Muscle of leg (tissue), 11 donors: ENCODE measurements around the gene SYTL1. TPM values are rescaled to one million over a fixed set of nuclear protein-coding genes. Genes with fewer than 3 reads are reported as not detected.

Experiments used
- DNase-seq: peaks from one replicate; pipeline ENCODE4 v3.0.0; 2013
- H3K27ac ChIP-seq: one replicate; pipeline ENCODE4 v1.5.1; 2013; ENCODE audit warnings: mild to moderate bottlenecking, low read length, control low read depth
- H3K27me3 ChIP-seq: one replicate; pipeline ENCODE4 v1.6.1; 2013; ENCODE audit warnings: low read length; ENCODE audit not compliant: control insufficient read depth, insufficient read depth
- H3K36me3 ChIP-seq: one replicate; pipeline ENCODE4 v1.6.1; 2013; ENCODE audit warnings: low read length; ENCODE audit not compliant: control insufficient read depth, insufficient read depth
- H3K4me1 ChIP-seq: one replicate; pipeline ENCODE4 v1.6.1; 2013; ENCODE audit warnings: low read length; ENCODE audit not compliant: control insufficient read depth, insufficient read depth
- H3K4me3 ChIP-seq: one replicate; pipeline ENCODE4 v1.5.1; 2013; ENCODE audit warnings: low read length, control low read depth
- H3K9me3 ChIP-seq: replicated peaks from 2 replicates; pipeline ENCODE4 v1.6.1; 2013; ENCODE audit warnings: low read depth, low read length; ENCODE audit not compliant: control insufficient read depth
- WGBS: methylation state at CpG from one replicate; pipeline ENCODE4 v1.1.5; 2013; ENCODE audit warnings: missing lambda C conversion rate; ENCODE audit not compliant: insufficient coverage; 5-methylcytosine and 5-hydroxymethylcytosine counted together
- polyA plus RNA-seq, 8 donors: library from polyadenylated mRNA; unstranded; fragments of 120-200 nt; gene quantifications; one replicate each; pipeline versions ENCODE4 v1.2.1 to v1.2.3, GENCODE V29; 2013; ENCODE audit warnings: inconsistent platforms in 1 of 8, low replicate concordance in 1 of 8; ENCODE audit not compliant: insufficient read length in 8 of 8, insufficient read depth in 1 of 8
- total RNA-seq: library from RNA; stranded (reverse); fragments of 120-200 nt; gene quantifications from one replicate; pipeline ENCODE4 v1.2.4, GENCODE V29; 2013

SYTL1 gene
- total and polyA plus RNA-seq, 9 donors = 0.62 to 4.8 (median 1.2) TPM

DNA sequence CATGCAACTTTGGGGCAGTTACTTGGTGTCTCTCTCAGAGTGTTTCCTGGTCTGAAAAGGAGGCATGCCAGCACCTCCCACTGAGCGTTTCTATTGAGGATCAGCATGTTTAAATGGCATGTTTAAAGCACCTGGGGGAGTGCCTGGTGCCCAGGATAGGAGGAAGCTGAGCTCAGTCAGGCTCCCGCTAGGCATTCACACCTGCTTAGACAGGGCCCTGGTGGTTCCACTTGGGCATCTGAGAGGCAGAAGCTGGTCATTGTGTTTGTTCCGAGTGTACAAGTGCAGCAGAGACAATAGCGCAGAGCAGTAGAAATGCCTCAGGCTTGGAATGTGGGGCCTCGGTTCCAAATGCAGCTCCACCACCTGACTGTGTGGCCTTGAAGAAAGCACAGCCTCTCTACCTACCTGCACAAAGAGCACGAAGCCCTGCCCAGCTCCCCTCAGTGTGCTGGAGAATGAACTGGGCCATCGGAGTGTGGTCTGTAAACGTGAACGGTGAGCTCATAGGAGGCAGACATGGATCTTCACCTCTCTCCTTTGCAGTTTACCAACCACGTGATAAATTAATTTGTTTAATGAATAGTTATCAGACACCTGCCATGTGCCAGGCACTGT is 40.1 kb upstream of the SYTL1 start:
- peaks cover 67% of the 10 kb centered on the region for H3K36me3 ChIP-seq
- no peak overlapping the region for H3K27ac ChIP-seq
- H3K27me3 ChIP-seq = no peaks in the 10 kb centered on the region
- H3K4me3 ChIP-seq = no peak overlapping the region
- WGBS = 86% methylated on average over 8 of the region's 10 CpGs
- no peaks in the 10 kb centered on the region for H3K9me3 ChIP-seq
- peaks cover 52% of the 10 kb centered on the region for H3K4me1 ChIP-seq
- DNase-seq = no peak

DNA sequence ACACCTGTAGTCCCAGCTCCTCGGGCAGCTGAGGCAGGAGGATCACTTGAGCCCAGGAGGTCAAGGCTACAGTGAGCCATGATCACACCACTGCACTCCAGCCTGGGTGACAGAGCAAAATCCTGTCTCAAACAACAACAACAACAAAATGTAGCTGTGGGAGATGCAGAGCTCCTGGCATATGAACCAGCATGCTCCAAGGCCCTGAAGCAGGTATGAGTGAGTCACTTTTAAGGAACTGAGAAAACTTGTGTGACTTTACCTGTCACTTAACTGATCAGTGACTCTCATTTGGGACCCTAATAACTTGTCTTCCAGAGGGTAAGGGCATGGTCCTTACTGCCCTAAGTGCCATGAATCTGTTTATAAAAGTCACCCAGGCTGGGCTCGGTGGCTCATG is 39.2 kb upstream of the SYTL1 start:
- H3K27me3 ChIP-seq = no peaks in the 10 kb centered on the region
- H3K27ac ChIP-seq = no peak overlapping the region
- DNase-seq = no peak
- no peaks in the 10 kb centered on the region for H3K9me3 ChIP-seq
- H3K4me3 ChIP-seq = no peak overlapping the region
- 100% methylated on average over 2 of the region's 2 CpGs for WGBS
- H3K4me1 ChIP-seq = peaks cover 54% of the 10 kb centered on the region
- H3K36me3 ChIP-seq = peaks cover 62% of the 10 kb centered on the region

DNA sequence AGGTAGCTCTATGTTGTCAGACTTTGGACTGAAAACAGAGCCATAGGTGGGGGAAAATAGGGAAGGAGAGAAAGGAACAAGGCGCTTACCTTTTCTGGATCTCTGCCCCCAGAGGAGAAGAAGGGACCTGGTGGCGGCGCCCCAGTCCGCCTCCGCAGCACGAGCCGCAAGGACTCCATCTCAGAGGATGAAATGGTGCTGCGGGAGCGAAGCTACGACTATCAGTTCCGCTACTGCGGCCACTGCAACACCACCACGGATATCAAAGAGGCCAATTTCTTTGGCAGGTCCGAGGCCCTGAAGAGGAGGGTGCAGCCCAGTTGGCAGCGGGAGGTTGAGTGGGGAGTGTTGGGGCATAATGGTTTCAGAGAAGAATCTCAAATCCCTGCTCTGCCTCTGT is 38.3 kb upstream of the SYTL1 start:
- Histone ChIP-seq H3K9me3 (no peaks in the 10 kb centered on the region), H3K4me1 (peaks cover 52% of the 10 kb centered on the region), H3K4me3 (no peak overlapping the region), H3K27ac (no peak overlapping the region), H3K27me3 (no peaks in the 10 kb centered on the region), H3K36me3 (peaks cover 53% of the 10 kb centered on the region)
- no peak for DNase-seq
- 87% methylated on average over 14 of the region's 15 CpGs for WGBS

DNA sequence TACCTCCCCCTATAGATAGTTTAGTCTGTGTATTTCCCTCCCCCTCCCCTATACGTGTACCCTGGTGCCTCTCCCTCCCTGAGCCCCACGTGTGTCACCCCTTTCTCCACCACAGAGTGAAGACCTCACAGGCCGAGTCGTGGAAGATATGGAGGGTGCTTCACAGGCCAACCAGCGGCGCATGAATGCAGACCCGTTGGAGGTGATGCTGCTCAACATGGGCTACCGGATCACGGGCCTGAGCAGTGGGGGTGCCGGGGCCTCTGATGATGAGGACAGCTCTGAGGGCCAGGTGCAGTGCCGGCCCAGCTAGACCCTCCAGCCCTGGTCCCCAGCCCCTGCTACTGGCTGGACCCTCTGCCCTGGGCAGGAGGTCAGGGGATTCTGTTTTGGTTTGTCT is 35.8 kb upstream of the SYTL1 start:
- H3K9me3 ChIP-seq = no peaks in the 10 kb centered on the region
- peaks cover 51% of the 10 kb centered on the region for H3K36me3 ChIP-seq
- no peak for DNase-seq
- no peaks in the 10 kb centered on the region for H3K27me3 ChIP-seq
- 87% methylated on average over 8 of the region's 11 CpGs for WGBS
- H3K27ac ChIP-seq = no peak overlapping the region
- peaks cover 27% of the 10 kb centered on the region for H3K4me1 ChIP-seq
- H3K4me3 ChIP-seq = no peak overlapping the region

DNA sequence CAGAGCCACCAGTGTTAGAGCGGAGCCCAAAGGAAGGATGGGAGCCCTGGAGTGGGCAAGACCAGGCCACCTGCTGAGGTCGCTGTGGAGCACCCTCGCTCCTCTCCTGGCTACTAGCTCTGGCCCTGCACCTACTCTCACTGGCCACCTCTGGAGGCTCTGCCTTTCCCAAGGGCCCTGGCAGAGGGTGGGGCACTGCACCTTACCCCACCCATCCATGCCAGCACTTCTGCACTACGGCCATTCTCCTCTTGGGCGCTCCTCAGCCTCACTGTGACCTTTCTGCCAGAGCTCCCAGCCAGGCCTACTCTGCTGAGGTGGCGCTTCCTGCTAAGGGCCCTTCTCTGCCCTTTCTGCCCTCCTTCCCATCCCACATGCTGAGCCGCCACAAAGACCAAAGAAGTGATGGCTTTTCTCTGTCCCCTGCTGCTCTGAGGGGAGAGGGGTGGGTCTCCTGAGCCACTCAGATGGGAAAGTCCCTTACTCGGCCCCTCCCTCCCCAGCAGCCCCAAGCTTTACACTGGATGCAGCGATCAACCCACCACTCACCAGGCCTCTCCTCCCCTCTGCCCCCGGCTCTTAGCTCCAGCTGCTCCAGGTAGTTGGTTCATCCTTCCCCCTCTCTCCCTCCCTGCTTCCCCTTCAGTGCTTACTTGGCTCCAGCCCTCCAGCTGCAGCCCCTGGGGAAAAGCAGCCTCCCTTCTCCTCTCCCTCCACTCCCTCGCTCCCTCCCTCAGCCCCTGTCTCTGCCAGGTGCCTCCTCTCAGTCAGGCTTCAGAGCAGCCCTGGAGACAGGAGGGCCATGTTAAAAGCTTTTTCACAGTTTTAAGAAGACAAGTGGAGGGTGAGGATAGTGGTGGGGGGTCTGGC is 34.7 kb upstream of the SYTL1 start:
- 56% methylated on average over 8 of the region's 11 CpGs for WGBS
- H3K36me3 ChIP-seq = peaks cover 41% of the 10 kb centered on the region
- peak; percentile 70 for DNase-seq
- H3K4me1 ChIP-seq = peaks cover 19% of the 10 kb centered on the region
- no peaks in the 10 kb centered on the region for H3K9me3 ChIP-seq
- no peak overlapping the region for H3K4me3 ChIP-seq
- no peaks in the 10 kb centered on the region for H3K27me3 ChIP-seq
- peak overlapping the region; percentile 76 for H3K27ac ChIP-seq

DNA sequence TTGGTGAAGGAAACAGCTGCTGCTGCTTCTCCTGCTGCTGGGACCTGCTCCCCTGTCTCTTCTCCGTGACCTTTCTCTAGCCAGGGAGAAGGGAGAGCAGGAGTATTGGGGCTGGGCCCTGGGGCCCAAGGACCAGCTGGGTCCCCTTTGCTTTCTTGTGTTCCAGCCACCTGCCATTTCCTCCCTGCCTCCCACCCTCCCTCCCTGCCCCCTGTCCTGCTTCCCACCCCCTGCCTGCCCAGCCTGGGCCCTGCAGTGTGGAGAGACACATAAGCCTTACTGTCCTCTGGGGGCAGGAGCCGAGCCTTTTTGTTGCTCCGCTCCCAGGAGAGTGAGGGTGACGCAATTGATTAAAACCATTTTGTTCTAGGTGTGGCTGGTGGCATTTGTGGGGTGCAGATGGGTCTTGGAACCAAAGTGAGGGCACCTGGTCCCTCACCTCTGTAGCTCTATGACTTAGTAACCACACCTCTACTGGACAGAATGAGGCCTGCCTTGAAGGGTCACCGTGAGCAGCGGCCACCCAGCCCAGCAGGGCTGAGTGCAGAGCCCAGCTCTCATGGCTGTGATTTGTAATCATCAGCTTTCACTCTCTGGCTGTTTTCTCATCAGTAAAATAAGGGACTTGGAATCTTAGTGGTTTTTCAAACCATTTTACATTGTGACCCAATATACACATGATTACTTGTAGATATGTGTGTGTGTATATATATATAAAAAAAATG is 33.8 kb upstream of the SYTL1 start:
- Histone ChIP-seq H3K27me3 (no peaks in the 10 kb centered on the region), H3K9me3 (no peaks in the 10 kb centered on the region), H3K36me3 (peaks cover 33% of the 10 kb centered on the region), H3K4me1 (peaks cover 19% of the 10 kb centered on the region), H3K27ac (peak overlapping the region; percentile 76), H3K4me3 (no peak overlapping the region)
- WGBS = no CpG with 5 or more reads among the region's 6 CpGs
- peak; percentile 23 for DNase-seq

DNA sequence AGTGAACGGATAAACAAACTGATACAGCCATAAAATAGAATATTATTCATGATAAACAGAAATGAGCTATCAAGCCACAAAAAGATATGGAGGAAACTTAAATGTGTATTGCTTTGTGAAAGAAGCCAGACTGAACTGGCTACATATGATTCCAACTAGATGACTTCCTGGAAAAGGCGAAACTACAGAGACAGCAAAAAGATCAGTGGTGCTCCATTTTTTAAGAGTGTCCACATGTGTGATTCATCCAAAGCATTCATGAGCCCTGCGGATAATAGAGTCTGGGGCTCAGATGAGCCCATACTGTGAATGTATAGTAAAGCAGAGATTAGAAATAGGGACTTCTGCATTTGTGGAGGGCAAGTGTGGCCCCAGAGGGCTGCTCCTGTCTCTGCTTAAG is 27.7 kb upstream of the SYTL1 start:
- no peak for DNase-seq
- no peak overlapping the region for H3K4me3 ChIP-seq
- H3K27me3 ChIP-seq = no peaks in the 10 kb centered on the region
- H3K36me3 ChIP-seq = no peaks in the 10 kb centered on the region
- H3K9me3 ChIP-seq = no peaks in the 10 kb centered on the region
- peaks cover 7% of the 10 kb centered on the region for H3K4me1 ChIP-seq
- H3K27ac ChIP-seq = no peak overlapping the region
- WGBS = 53% methylated on average over 2 of the region's 3 CpGs

DNA sequence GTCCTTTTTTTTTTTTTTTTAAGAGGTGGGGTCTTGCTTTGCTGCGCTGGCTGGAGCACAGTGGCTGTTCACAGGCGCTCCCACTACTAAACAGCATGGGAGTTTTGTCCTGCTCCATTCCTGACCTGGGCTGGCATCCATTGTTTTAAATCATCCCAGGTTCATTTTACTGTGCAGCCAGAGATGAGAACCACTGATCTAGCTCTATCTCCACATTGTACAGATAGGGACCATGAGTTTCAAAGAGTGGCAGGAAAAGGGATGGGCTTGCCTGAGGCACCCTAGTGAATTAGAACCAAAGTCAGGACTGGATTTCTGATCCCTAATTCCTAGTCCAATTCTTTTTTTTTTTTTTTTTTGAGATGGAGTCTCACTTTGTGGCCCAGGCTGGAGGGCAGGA is 27.1 kb upstream of the SYTL1 start:
- Histone ChIP-seq H3K36me3 (no peaks in the 10 kb centered on the region), H3K4me1 (peaks cover 7% of the 10 kb centered on the region), H3K9me3 (no peaks in the 10 kb centered on the region), H3K27me3 (no peaks in the 10 kb centered on the region), H3K27ac (no peak overlapping the region), H3K4me3 (no peak overlapping the region)
- WGBS = 20% methylated on average over 1 of the region's 2 CpGs
- no peak for DNase-seq

DNA sequence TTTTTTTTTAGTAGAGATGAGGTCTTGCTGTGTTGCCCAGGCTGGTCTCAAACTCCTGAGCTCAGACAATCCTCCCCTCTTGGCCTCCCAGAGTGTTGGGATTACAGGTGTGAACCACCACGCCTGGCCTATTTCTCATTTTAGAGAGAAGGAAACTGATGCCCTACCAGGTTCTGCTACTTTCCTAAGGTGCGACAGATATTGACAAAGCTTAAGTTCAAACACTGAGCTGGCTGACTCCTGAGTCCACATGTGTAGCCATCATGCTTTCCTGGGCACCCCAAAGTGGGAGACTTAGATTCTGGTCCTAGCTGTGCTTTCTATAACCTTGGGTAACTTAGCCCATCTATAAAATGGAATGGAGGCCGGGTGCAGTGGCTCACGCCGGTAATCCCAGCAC is 25.0 kb upstream of the SYTL1 start:
- no peaks in the 10 kb centered on the region for H3K9me3 ChIP-seq
- no peak for DNase-seq
- no peaks in the 10 kb centered on the region for H3K27me3 ChIP-seq
- no peak overlapping the region for H3K27ac ChIP-seq
- no peak overlapping the region for H3K4me3 ChIP-seq
- H3K36me3 ChIP-seq = no peaks in the 10 kb centered on the region
- H3K4me1 ChIP-seq = peaks cover 7% of the 10 kb centered on the region
- 91% methylated on average over 5 of the region's 5 CpGs for WGBS

DNA sequence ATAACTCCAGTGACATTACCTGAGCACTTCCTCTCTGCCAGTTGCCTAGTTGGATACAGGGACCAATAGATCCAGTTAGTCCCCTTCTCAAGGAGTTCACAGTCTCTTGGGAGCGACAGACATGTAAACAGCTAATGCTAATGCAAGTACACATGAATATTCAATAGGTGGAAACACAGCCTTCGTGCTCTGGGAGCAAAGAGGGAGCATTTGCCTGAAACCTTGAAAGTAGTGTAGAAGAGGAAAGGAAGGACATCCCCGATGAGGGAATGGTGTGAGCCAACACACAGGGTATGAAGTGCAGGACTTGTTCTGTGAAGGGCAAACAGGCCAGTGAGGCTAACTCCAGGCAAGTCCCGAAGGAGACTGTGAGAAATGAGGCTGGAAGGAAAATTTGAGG is 23.7 kb upstream of the SYTL1 start:
- H3K27me3 ChIP-seq = no peaks in the 10 kb centered on the region
- peaks cover 13% of the 10 kb centered on the region for H3K4me1 ChIP-seq
- no peak overlapping the region for H3K27ac ChIP-seq
- H3K4me3 ChIP-seq = no peak overlapping the region
- H3K9me3 ChIP-seq = no peaks in the 10 kb centered on the region
- 28% methylated on average over 3 of the region's 4 CpGs for WGBS
- no peaks in the 10 kb centered on the region for H3K36me3 ChIP-seq
- DNase-seq = no peak
